GM21717 (cell line): ENCODE measurements around the gene CCDC34.
"Not testable (repeated sequence)": the region's sequence is repeated elsewhere in the genome, so short reads cannot be mapped to it uniquely, and the experiment has no call there.

Source experiments
- ATAC-seq: cut with Tn5 transposase; IDR thresholded peaks from one replicate; pipeline ENCODE4 v1.9.1; 2021; ENCODE audit warnings: mild to moderate bottlenecking, moderate library complexity; ENCODE audit not compliant: unreplicated experiment

Gene CCDC34

GRCh38 chr11:27363576-27364117, 632 bp upstream of the CCDC34 start:
- ATAC-seq = no peak

DNA sequence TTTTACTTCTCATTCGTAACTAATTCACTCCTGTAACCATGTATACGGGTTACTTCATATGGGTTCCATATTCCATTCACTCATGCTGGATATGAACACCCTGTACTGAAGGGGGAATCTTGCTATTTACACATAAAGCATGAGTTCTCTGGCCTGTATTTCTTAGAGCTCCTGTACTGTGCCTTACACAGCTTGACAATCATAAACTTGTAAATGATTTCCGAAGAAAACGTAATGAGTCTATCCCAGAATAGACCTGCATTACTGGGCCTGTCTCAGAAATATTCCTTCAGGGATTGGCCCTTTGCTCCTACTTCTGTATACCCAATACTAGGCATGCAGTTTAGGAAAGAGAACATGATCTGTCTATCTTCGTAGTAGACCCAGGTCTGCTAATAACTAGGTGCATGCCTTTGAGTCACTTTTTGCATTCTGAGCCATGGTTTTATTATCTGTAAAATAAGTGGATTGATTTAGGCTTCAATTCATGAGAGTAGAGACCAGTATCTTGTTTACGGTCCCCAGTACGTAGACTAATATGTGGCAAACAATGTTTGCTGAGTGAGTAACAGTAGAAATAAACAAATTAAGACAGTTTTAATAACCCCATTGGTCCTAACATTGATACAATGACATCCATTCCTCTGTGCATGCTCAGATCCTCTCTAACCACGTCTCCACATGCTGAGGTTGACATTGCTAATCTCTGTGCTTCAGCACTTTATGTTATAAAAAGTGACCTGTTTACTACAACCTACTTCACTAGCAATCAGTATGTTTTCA, 1.2 kb downstream of the CCDC34 start:
- no peak for ATAC-seq

DNA sequence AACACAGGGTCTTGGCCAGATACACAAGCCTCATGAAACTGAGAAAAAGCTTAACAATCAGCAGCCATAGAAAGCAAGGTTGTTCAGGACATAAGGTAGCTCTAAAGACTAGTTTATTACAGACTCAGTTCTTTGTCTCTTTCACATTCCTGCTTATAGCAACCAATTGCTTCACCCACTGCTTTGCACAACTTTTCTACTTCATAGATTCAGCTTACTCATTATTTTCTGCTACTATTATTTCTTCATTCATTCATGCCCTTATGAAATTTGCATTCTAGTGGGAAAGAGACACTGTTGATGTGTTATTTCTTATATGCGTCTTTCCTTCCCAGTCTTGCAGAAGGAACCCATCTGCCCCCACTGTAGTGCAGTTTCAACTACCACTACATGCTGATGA, 4.7 kb downstream of the CCDC34 start:
- no peak for ATAC-seq

DNA sequence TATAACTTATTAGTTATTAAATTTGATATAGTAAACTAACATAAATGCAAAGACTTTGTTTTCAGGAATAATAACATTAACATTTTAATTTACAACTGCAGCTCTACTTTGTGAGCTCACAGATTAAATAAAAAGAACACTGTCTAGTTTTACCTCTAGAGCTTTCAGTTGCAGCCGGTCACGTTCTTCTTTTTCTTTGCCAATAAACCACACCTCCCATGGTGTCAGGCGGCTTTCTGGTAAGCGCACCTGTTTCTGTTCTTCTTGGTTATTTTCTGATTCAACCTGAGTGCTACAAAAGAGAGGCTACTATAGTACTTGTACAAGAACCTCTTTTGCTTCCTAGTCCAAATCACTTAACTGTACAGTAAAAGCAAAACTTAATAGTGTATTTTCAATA, 5.8 kb downstream of the CCDC34 start:
- no peak for ATAC-seq

DNA sequence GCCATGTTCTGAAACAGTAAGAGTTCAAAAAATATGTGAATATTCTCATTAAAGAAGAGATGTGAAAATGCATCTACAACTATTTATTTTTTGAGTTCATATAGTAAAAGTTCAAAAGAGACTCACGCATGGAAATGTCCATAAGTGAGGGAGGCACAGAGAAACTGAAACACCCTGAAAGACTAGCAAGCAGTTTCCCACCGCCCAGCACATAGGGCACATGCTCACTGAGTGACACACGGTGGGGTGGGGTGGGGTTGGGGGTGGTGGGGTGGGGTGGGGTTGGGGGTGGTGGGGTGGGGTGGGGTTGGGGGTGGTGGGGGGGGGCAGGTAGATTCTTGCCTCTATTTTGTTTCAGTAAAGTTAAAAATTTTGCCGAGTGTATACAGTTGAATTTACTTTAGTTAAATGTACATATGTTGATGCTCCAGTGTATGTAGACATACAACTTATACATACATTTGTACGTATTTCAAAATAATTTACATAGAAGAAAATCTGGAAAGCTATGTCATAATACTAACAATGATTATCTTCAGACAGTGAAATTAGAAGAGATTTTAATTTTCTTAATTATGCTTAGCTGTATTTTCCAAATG, 6.3 kb downstream of the CCDC34 start:
- ATAC-seq = no peak

DNA sequence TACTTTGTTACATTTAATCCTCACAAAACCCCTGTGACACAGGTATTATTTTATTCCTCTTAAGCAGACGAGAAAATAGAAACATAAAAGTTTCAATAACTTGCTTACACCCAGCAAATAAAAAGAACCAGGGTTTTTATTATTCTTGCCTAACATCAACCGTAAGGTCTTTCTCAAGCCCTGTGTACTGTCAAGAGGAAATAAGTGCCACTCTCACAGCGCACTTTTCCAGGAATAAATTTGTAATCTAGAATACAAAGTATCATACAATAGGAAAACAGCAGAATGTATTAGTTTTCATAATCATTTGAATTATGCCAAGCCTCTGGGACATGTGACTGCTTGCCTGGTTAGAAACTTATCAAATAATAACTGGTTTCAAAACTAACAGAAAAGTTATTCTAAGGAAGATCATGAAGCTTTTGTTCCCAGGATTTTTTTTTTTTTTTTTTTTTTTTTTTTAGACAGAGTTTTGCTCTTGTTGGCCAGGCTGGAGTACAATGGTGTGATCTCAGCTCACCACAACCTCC, 7.4 kb downstream of the CCDC34 start:
- no peak for ATAC-seq

GRCh38 chr11:27354359-27354965, 8.6 kb downstream of the CCDC34 start:
- ATAC-seq = no peak

- no peak for ATAC-seq
These were observed 9.2 kb downstream of the CCDC34 start for GRCh38 chr11:27353593-27354358.

DNA sequence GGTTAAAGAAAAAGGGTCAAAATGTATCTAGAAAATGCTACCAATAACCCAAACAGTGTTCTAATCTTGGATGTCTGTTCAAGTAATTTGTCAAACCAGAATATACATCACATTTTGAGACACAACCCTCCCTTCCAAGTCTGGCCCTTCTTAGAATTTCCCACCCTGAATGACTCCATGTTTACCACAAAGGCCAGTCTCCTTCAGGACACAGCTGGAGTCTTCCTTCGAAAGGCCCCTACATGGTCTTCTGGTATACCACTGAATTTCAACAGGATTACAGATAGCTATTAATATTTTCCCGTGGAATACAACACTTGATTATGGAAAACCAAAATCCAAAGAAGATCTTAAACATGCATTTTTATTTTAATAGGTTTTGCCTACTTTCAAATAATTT, 10.2 kb downstream of the CCDC34 start:
- ATAC-seq = no peak

GRCh38 chr11:27350511-27350910, 12.5 kb downstream of the CCDC34 start:
- ATAC-seq = no peak

GRCh38 chr11:27349919-27350318, 13.1 kb downstream of the CCDC34 start:
- ATAC-seq = no peak

DNA sequence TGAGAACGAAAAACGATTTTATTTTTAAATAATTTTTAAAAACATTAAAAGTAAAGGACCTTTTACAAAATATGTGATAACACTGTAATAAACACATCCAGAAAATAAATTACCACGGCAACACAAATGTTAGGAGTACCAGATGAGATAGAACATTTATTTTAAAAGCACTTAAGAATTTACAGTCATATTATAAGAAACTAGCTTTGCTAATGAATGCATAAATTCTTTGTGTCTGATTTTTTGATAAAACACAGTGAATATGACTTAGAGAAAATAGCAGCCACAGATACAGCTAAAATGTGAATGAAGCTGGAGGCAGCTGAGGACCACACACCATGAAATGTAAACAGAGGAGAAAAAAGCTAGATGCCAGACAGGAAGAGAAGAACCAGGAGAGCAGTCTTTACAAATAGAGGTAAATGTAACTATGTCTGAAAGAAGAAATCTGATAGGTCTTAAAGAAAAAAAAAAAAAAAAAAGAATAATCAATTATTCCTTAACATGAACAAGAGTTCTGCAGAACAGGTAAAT, 14.6 kb downstream of the CCDC34 start:
- no peak for ATAC-seq

DNA sequence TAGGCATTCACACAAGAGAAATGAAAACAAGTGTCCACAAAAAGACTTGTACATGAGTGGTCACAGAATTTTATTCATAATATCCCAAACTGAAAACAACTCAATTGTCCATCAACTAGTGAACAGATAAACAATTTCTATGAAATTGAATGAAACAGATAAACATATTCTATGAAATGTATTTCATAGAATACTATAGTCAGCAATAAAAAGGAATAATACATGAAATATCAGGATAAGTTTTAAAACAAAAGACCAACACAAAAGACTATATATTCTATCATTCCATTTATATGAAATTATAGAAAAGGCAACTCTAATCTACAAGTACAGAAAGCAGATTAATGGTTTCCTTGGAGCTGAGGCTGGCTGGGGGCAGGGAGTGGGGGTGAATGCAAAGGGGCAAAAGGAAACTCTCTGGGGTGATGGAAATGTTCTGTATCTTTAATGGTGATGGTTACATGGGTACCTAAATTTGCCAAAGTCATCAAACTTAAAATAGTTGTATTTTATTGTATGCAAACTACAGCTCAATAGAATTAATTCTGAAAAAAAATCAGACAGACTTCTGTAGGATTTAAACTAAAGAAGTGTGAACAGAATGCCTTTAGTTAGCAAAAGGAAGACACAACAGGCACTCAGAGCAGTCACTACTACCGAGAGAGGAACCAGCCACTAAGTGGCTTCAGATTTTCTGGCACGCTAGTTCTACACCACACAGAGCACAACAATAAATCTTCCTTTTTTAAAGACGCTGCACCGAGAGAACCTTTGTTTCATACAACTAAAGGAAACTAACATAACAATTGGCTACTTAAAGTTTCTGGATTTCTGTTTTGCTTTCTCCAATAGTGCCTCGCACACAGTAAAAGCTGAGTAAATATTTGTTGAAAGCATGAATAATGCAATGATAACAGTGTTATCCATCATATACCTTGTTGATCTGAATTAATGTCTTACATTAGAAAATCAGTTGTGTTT, 15.4 kb downstream of the CCDC34 start:
- ATAC-seq = no peak

- no peak for ATAC-seq
These were observed 23.1 kb downstream of the CCDC34 start for GRCh38 chr11:27339941-27340340.

DNA sequence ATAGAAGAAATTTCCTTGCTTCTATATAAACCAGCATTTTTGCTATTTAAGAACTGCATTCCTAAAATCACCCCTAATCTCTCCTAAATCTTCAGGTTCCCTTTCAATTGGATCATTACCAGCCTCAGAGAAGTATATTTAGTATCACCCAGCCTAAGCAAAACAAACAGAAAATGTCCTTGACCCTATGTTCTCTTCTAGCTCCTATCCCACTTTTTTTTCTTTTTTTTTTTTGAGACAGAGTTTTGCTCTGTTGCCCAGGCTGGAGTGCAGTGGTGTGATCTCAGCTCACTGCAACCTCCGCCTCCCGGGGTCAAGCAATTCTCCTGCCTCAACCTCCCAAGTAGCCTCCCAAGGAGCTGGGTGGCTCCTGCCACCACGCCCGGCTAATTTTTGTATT, 28.3 kb downstream of the CCDC34 start:
- ATAC-seq = not testable (repeated sequence)

GRCh38 chr11:27331981-27332380, 31.0 kb downstream of the CCDC34 start:
- ATAC-seq = no peak

DNA sequence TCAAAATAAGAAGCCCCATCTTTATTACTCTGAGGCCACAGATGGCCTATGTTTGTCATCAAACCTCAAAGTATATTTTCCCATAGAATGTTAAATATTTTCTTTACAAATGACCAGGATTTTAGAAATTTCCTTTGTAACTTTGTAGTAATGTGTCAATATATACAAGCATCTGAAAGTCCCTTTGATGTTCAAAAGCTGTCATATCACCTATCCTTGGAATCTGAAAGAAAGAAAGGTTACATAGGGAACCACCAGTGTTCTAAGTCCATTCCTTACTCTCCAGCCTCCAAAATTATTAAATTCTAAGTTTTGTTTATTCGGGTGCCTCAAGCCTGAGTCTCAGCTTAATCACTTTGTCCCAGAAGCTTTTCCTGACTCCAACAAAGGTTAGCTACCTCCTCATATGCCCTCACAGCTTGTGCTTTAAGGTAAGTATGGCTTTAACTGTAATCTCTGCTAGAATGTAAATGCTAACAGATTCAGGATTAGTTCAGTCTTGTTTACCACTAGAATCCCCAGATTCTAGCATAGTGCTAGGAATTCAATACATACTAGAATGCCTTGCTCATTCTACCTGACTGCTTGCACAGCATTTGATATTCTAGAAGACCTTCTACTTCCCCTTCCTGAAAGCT, 32.3 kb downstream of the CCDC34 start:
- ATAC-seq = no peak

DNA sequence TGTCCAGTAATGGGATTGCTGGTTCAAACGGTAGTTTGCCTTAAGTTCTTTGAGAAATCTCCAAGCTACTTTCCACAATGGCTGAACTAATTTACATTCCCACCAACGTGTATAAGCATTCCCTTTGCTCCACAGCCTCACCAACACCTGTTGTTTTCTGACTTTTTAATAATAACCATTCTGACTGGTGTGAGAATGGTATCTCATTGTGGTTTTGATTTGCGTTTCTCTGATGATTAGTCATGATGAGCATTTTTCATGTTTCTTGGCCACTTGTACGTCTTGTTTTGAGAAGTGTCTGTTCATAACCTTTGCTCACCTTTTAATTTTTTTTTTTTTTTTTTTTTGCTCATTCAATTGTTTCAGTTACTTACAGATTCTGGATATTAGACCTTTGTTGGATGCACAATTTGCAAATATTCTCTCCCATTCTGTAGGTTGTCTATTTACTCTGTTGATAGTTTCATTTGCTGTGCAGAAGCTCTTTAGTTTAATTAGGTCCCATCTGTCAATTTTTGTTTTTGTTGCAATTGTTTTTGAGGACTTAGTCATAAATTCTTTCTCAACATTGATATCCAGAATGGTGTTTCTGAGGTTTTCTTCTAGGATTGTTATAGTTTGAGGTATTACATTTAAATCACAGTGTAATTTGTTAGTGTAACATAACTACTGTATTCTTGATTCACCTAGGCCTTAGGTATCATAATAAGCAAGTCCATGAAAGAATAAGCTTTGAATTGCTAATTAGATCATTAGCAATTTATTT, 33.0 kb downstream of the CCDC34 start:
- no peak for ATAC-seq
